SU-DHL-6 (cell line): ENCODE measurements around the gene CACNA1G.

Source experiments
- H2AFZ ChIP-seq: fragments of 200-600 bp; sonication (generic); 2 replicates; pipeline ENCODE4 v1.6.1; 2014; ENCODE audit warnings: low read depth, mild to moderate bottlenecking, moderate library complexity, mixed read lengths, antibody characterized with exemption, low read length; ENCODE audit not compliant: severe bottlenecking
- H3F3A ChIP-seq: fragments of 200-600 bp; shearing (Covaris generic); 2 replicates; pipeline ENCODE4 v1.6.0; 2016; ENCODE audit warnings: antibody characterized with exemption, mild to moderate bottlenecking; ENCODE audit not compliant: insufficient read depth
- H3K27ac ChIP-seq: fragments of 200-600 bp; sonication (generic); 2 replicates; pipeline ENCODE4 v1.5.1; 2016; ENCODE audit warnings: low read depth, mild to moderate bottlenecking, low read length, moderate library complexity, mixed read lengths
- H3K27me3 ChIP-seq: fragments of 200-600 bp; sonication (generic), shearing (Covaris generic); 2 replicates; pipeline ENCODE4 v1.6.0; 2014; ENCODE audit warnings: mild to moderate bottlenecking, low read length
- H3K36me3 ChIP-seq: fragments of 200-600 bp; sonication (generic); 2 replicates; pipeline ENCODE4 v1.6.1; 2014; ENCODE audit warnings: mild to moderate bottlenecking, low read length, mixed read lengths
- H3K4me2 ChIP-seq: fragments of 300-600, 200-600 bp; shearing (Covaris generic), sonication (generic); 2 replicates; pipeline ENCODE4 v1.6.0; 2014; ENCODE audit warnings: low read length, low read depth, mild to moderate bottlenecking; ENCODE audit not compliant: poor library complexity, severe bottlenecking
- H3K4me3 ChIP-seq: fragments of 200-600 bp; sonication (generic); 2 replicates; pipeline ENCODE4 v1.5.1; 2014; ENCODE audit warnings: antibody characterized with exemption, low read length, mild to moderate bottlenecking, mixed read lengths; ENCODE audit not compliant: insufficient read depth, poor library complexity, severe bottlenecking
- H3K79me2 ChIP-seq: fragments of 200-600 bp; sonication (generic); 2 replicates; pipeline ENCODE4 v1.6.1; 2014; ENCODE audit warnings: mild to moderate bottlenecking, low read length, moderate library complexity; ENCODE audit not compliant: insufficient read depth
- H3K9ac ChIP-seq: fragments of 200-600 bp; sonication (generic); 2 replicates; pipeline ENCODE4 v1.7.0; 2014; ENCODE audit warnings: mild to moderate bottlenecking, low read length
- H3K9me2 ChIP-seq: fragments of 200-600 bp; sonication (generic); replicated peaks from 2 replicates; pipeline ENCODE4 v1.6.1; 2014; ENCODE audit warnings: low read length; ENCODE audit not compliant: insufficient read depth
- H3K9me3 ChIP-seq: fragments of 200-600 bp; sonication (generic); 2 replicates; pipeline ENCODE4 v1.6.1; 2014; ENCODE audit warnings: low read length, mixed read lengths; ENCODE audit not compliant: insufficient read depth
- H4K20me1 ChIP-seq: fragments of 200-600 bp; sonication (generic); 2 replicates; pipeline ENCODE4 v1.6.1; 2014; ENCODE audit warnings: low read depth, mild to moderate bottlenecking, antibody characterized with exemption, low read length, moderate library complexity, mixed read lengths
- CTCF ChIP-seq: fragments of 200-600 bp; sonication (generic); IDR thresholded peaks from one replicate; pipeline ENCODE4 v1.5.1; 2017; ENCODE audit warnings: antibody characterized with exemption, mild to moderate bottlenecking, low read length, moderate library complexity; ENCODE audit not compliant: insufficient read depth, poor library complexity, severe bottlenecking
- EZH2phosphoT487 ChIP-seq: fragments of 200-600 bp; sonication (generic), shearing (Covaris generic); conservative IDR thresholded peaks from 2 replicates; pipeline ENCODE4 v1.6.1; 2018; ENCODE audit warnings: mild to moderate bottlenecking, antibody characterized with exemption, low read length, moderate library complexity, mixed read lengths

CACNA1G gene

GRCh38 chr17:50627036-50627781 lies 66.7 kb downstream of the CACNA1G start:
- Histone ChIP-seq H3K27me3 (no peaks in the 10 kb centered on the region), H3K9me3 (no peaks in the 10 kb centered on the region), H3K79me2 (no peaks in the 10 kb centered on the region), H3K4me3 (no peak overlapping the region), H3K27ac (no peak overlapping the region), H4K20me1 (no peaks in the 10 kb centered on the region), H3K36me3 (no peaks in the 10 kb centered on the region), H2AFZ (no peak overlapping the region), H3K9me2 (no peaks in the 10 kb centered on the region), H3F3A (no peaks in the 10 kb centered on the region), H3K4me2 (no peak overlapping the region), H3K9ac (no peak overlapping the region)
- TF ChIP-seq EZH2phosphoT487, result no peak
- TF ChIP-seq CTCF, result no peak

DNA sequence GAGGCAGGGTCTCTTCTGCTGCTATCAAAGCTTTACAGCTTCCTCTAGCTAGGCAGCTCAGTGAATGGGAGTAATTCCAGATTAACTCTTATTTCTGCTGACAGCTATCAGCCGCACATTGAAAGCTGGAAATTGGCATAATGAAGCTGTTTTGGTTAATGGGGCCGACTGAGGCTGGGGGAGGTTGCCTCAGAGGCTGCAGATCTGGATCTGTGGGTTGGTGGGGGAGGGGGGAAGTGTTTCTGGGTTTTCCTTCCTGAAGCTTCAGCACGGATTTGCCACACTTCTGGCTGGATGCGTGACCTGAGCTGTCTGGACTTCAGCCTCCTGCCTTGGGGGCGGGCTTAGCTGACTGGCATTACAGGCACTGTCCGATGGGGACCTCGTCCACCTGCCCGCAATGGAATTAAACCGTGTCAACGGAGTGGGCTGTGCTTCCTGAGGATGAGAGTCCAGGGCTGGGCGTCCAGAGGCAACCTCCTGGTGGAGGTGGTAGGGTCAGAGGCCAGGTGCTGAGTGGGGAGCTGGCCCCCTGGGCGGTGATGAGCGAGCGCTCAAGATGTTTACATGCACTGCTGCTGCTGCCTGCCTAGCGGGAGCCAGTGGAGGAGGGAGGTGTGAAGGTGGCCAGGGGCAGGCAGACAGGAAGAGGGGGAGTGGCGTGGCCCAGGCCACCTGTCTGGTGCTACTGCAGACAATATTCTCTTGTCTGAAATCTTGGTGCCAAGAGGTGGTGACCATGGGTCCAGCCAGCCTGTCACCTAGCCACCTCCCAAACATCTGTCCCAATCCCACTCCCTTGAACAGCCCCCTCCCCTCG lies 67.5 kb downstream of the CACNA1G start:
- no peaks in the 10 kb centered on the region for H3F3A ChIP-seq
- no peaks in the 10 kb centered on the region for H3K79me2 ChIP-seq
- no peak overlapping the region for H3K9ac ChIP-seq
- H3K4me3 ChIP-seq, result no peak overlapping the region
- H3K27ac ChIP-seq, result no peak overlapping the region
- no peak overlapping the region for H2AFZ ChIP-seq
- TF ChIP-seq EZH2phosphoT487, result no peak
- TF ChIP-seq CTCF, result no peak
- no peak overlapping the region for H3K4me2 ChIP-seq
- H3K9me3 ChIP-seq, result no peaks in the 10 kb centered on the region
- no peaks in the 10 kb centered on the region for H3K9me2 ChIP-seq
- H3K27me3 ChIP-seq, result no peaks in the 10 kb centered on the region
- no peaks in the 10 kb centered on the region for H4K20me1 ChIP-seq
- H3K36me3 ChIP-seq, result no peaks in the 10 kb centered on the region

GRCh38 chr17:50629902-50630301 lies 69.4 kb downstream of the CACNA1G start:
- Histone ChIP-seq H3K9me3 (no peaks in the 10 kb centered on the region), H3K36me3 (no peaks in the 10 kb centered on the region), H3K4me2 (no peak overlapping the region), H3K27ac (no peak overlapping the region), H3K79me2 (no peaks in the 10 kb centered on the region), H3F3A (no peaks in the 10 kb centered on the region), H2AFZ (no peak overlapping the region), H3K9ac (no peak overlapping the region), H4K20me1 (no peaks in the 10 kb centered on the region), H3K4me3 (no peak overlapping the region), H3K27me3 (no peaks in the 10 kb centered on the region), H3K9me2 (no peaks in the 10 kb centered on the region)
- TF ChIP-seq EZH2phosphoT487 (no peak), CTCF (no peak)
